C4-2B (cell line): ENCODE results near the gene HIPK4.

Experiments used
- CTCF ChIP-seq: fragments of 450-650 bp; conservative IDR thresholded peaks from 2 replicates; pipeline ENCODE4 v1.5.1; 2017; ENCODE audit warnings: mild to moderate bottlenecking
- ZFX ChIP-seq: fragments of 450-650 bp; IDR thresholded peaks from 2 replicates; pipeline ENCODE4 v1.6.1; 2017

GRCh38 chr19:40348125-40348913 is 41.7 kb downstream of the HIPK4 start, which contains the start of the genes C19orf47 and PLD3:
- no peak for TF ChIP-seq CTCF
- TF ChIP-seq ZFX = peak; percentile 30; the same call in 1 of the 2 replicates
